NCI-H1436 (cell line): ENCODE data around the gene KPTN.

Experiments
- DNase-seq: peaks from one replicate; lab custom pipeline; 2025; lab: John Stamatoyannopoulos, UW

KPTN gene

GRCh38 chr19:47483800-47484690 lies at the start of gene KPTN:
KPTN (minus strand) TSS chr19:47484219; CDS start chr19:47484160, 59 bp downstream.
- peak; percentile 78 for DNase-seq

GRCh38 chr19:47531640-47532387 lies 47.8 kb upstream of the KPTN start:
- no peak for DNase-seq

GRCh38 chr19:47529018-47529742 lies 45.2 kb upstream of the KPTN start:
- DNase-seq: no peak

- DNase-seq: no peak
These were observed 42.8 kb upstream of the KPTN start for GRCh38 chr19:47526798-47527197.

GRCh38 chr19:47523473-47523872 lies 39.5 kb upstream of the KPTN start:
- no peak for DNase-seq

- DNase-seq: no peak
These were observed 37.6 kb upstream of the KPTN start for GRCh38 chr19:47521473-47522180.

- DNase-seq: no peak
These were observed 36.8 kb upstream of the KPTN start for GRCh38 chr19:47520839-47521238.

- DNase-seq: no peak
These were observed 36.4 kb upstream of the KPTN start for GRCh38 chr19:47520343-47520806.

GRCh38 chr19:47518854-47519253 lies 34.8 kb upstream of the KPTN start:
- no peak for DNase-seq

GRCh38 chr19:47518139-47518538 lies 34.1 kb upstream of the KPTN start:
- no peak for DNase-seq

GRCh38 chr19:47514869-47515588 lies 31.0 kb upstream of the KPTN start, which contains the start of gene NAPA:
NAPA (minus strand) TSS chr19:47515063; CDS start chr19:47514940, 123 bp downstream.
- DNase-seq: peak; percentile 100

GRCh38 chr19:47514151-47514868 lies 30.3 kb upstream of the KPTN start:
- no peak for DNase-seq

- no peak for DNase-seq
These were observed 28.9 kb upstream of the KPTN start for GRCh38 chr19:47512948-47513319.

- no peak for DNase-seq
These were observed 28.3 kb upstream of the KPTN start for GRCh38 chr19:47512183-47512947.

- DNase-seq: no peak
These were observed 27.7 kb upstream of the KPTN start for GRCh38 chr19:47511681-47512080.

GRCh38 chr19:47511128-47511517 lies 27.1 kb upstream of the KPTN start:
- DNase-seq: no peak

GRCh38 chr19:47510516-47511127 lies 26.6 kb upstream of the KPTN start:
- DNase-seq: no peak

- no peak for DNase-seq
These were observed 26.0 kb upstream of the KPTN start for GRCh38 chr19:47509973-47510372.
